Renal pelvis (tissue), 4 donors: ENCODE measurements around the gene TEAD3. TPM values are rescaled to one million over a fixed set of nuclear protein-coding genes. Genes with fewer than 3 reads are reported as not detected.
"Not testable (repeated sequence)": the region's sequence is repeated elsewhere in the genome, so short reads cannot be mapped to it uniquely, and the experiment has no call there.

ENCODE experiments used
- DNase-seq: peaks from one replicate; pipeline ENCODE4 v3.0.0-alpha.2; 2013
- polyA plus RNA-seq, 3 donors: library from polyadenylated mRNA; unstranded; fragments of 120-200 nt; gene quantifications; one replicate each; pipeline ENCODE4 v1.2.1, GENCODE V29; 2013; ENCODE audit not compliant: insufficient read length in 3 of 3

TEAD3 gene
- polyA plus RNA-seq, 3 donors, result 52.8 to 62.5 (median 53.0) TPM

GRCh38 chr6:35452183-35453090 is 44.4 kb downstream of the TEAD3 start, which contains the start of gene FANCE:
TSS of gene FANCE (plus strand) at chr6:35452338. CDS start at chr6:35452546, 208 bp downstream.
- DNase-seq, result peak; percentile 93

- no peak for DNase-seq
These were observed 45.3 kb downstream of the TEAD3 start for GRCh38 chr6:35451354-35452182.

- peak; percentile 71 for DNase-seq
These were observed 47.5 kb downstream of the TEAD3 start for GRCh38 chr6:35449287-35449881.

GRCh38 chr6:35448191-35448590 is 48.7 kb downstream of the TEAD3 start:
- no peak for DNase-seq

GRCh38 chr6:35445691-35446090 is 51.2 kb downstream of the TEAD3 start:
- DNase-seq, result no peak

GRCh38 chr6:35443341-35444030 is 53.4 kb downstream of the TEAD3 start:
- no peak for DNase-seq

- no peak for DNase-seq
These were observed 54.2 kb downstream of the TEAD3 start for GRCh38 chr6:35442693-35443092.

- no peak for DNase-seq
These were observed 55.2 kb downstream of the TEAD3 start for GRCh38 chr6:35441642-35442041.

GRCh38 chr6:35441205-35441604 is 55.7 kb downstream of the TEAD3 start:
- no peak for DNase-seq

GRCh38 chr6:35439308-35439707 is 57.6 kb downstream of the TEAD3 start:
- no peak for DNase-seq

- not testable (repeated sequence) for DNase-seq
These were observed 58.4 kb downstream of the TEAD3 start for GRCh38 chr6:35438378-35439065.

GRCh38 chr6:35436071-35436857 is 60.6 kb downstream of the TEAD3 start:
- no peak for DNase-seq

GRCh38 chr6:35435074-35435837 is 61.6 kb downstream of the TEAD3 start:
- no peak for DNase-seq

- not testable (repeated sequence) for DNase-seq
These were observed 64.2 kb downstream of the TEAD3 start for GRCh38 chr6:35432702-35433101.

- no peak for DNase-seq
These were observed 64.6 kb downstream of the TEAD3 start for GRCh38 chr6:35432291-35432690.

GRCh38 chr6:35429463-35429862 is 67.4 kb downstream of the TEAD3 start:
- no peak for DNase-seq

GRCh38 chr6:35428421-35429149 is 68.3 kb downstream of the TEAD3 start:
- DNase-seq, result no peak

- DNase-seq, result no peak
These were observed 69.0 kb downstream of the TEAD3 start for GRCh38 chr6:35427851-35428321.

GRCh38 chr6:35427435-35427834 is 69.4 kb downstream of the TEAD3 start:
- DNase-seq, result no peak
